ENCODE results near the gene FBLN1. TPM values are rescaled to one million over a fixed set of nuclear protein-coding genes. Genes with fewer than 3 reads are reported as not detected.
"Not testable (repeated sequence)": the region's sequence is repeated elsewhere in the genome, so short reads cannot be mapped to it uniquely, and the experiment has no call there.

Gene FBLN1
- total RNA-seq, 1 experiment from 2014 or later = 183 TPM

- POLR2A ChIA-PET; DNase-seq (ENCODE audit: low spot score); H3K4me3 Mint-ChIP-seq; H3K27me3 Mint-ChIP-seq (ENCODE audit: low read depth); H3K9me3 Mint-ChIP-seq; ATAC-seq; H3K4me1 Mint-ChIP-seq; CTCF ChIA-PET; H3K27ac Mint-ChIP-seq: not testable (repeated sequence)
- TF ChIP-seq ZNF121 (CRISPR knock-in tag; IDR thresholded peaks at IDR 0.05) = peak; percentile 73; the same call in 1 of the 2 replicates
- peaks cover 33% of the 10 kb centered on the region for H3K36me3 Mint-ChIP-seq
Measured at GRCh38 chr22:45535835-45536234, 33.2 kb downstream of the FBLN1 start.

GRCh38 chr22:45537734-45538181 is 35.1 kb downstream of the FBLN1 start:
- CTCF ChIA-PET = interaction anchor here (0.8 to 1.3 kb wide), 3 partner anchors 11 to 326 kb away, joined by 3 read pairs; no protein-coding TSS in a partner anchor
- POLR2A ChIA-PET = interaction anchor here (0.6 kb wide), 1 partner anchor 216 kb away, joined by 4 read pairs; no protein-coding TSS in a partner anchor
- H3K27ac Mint-ChIP-seq = no peak overlapping the region

GRCh38 chr22:45538281-45538680 is 35.6 kb downstream of the FBLN1 start:
- TF ChIP-seq ATF2 (CRISPR knock-in tag; IDR thresholded peaks at IDR 0.05; ENCODE audit: borderline replicate concordance, low read depth) (no peak), FOXP1 (CRISPR knock-in tag; IDR thresholded peaks at IDR 0.05; ENCODE audit: borderline replicate concordance) (no peak), ZNF121 (CRISPR knock-in tag; IDR thresholded peaks at IDR 0.05) (no peak), NR1H2 (CRISPR knock-in tag; IDR thresholded peaks at IDR 0.05) (no peak), RELA (CRISPR knock-in tag; IDR thresholded peaks at IDR 0.05; ENCODE audit: borderline replicate concordance) (no peak), CDX4 (CRISPR knock-in tag; IDR thresholded peaks at IDR 0.05; ENCODE audit: borderline replicate concordance) (no peak), JUN (CRISPR knock-in tag; IDR thresholded peaks at IDR 0.05) (no peak), ATF3 (CRISPR knock-in tag; conservative IDR thresholded peaks at IDR 0.05) (no peak), ESRRA (CRISPR knock-in tag; IDR thresholded peaks at IDR 0.05; ENCODE audit: borderline replicate concordance) (no peak), USF2 (CRISPR knock-in tag; IDR thresholded peaks at IDR 0.05) (no peak), USF1 (CRISPR knock-in tag; IDR thresholded peaks at IDR 0.05) (no peak), ZNF425 (CRISPR knock-in tag; conservative IDR thresholded peaks at IDR 0.05) (no peak), CBFB (CRISPR knock-in tag; IDR thresholded peaks at IDR 0.05; ENCODE audit: low read depth) (no peak), TP53 (CRISPR knock-in tag; IDR thresholded peaks at IDR 0.05) (no peak), GRHL2 (CRISPR knock-in tag; IDR thresholded peaks at IDR 0.05; ENCODE audit: insufficient replicate concordance, severe bottlenecking) (no peak), ZNF232 (CRISPR knock-in tag; IDR thresholded peaks at IDR 0.05) (no peak), ZMAT4 (CRISPR knock-in tag; IDR thresholded peaks at IDR 0.05) (no peak)
- Mint-ChIP-seq H3K9me3 (no peaks in the 10 kb centered on the region), H3K27me3 (ENCODE audit: low read depth) (no peaks in the 10 kb centered on the region), H3K4me1 (peaks cover 7% of the 10 kb centered on the region), H3K36me3 (peaks cover 46% of the 10 kb centered on the region), H3K27ac (peak overlapping the region; percentile 30; the same call in 1 of the 2 replicates), H3K4me3 (no peak overlapping the region)
- DNase-seq (ENCODE audit: low spot score) = no peak
- ChIA-PET CTCF (interaction anchor here (1.3 kb wide), 1 partner anchor 16 kb away, joined by 3 read pairs; no protein-coding TSS in a partner anchor), POLR2A (no interaction called here)
- ATAC-seq = no peak

More at GRCh38 chr22:45537734-45538181, 35.1 kb downstream of the FBLN1 start:
- peaks cover 7% of the 10 kb centered on the region for H3K4me1 Mint-ChIP-seq
- peaks cover 41% of the 10 kb centered on the region for H3K36me3 Mint-ChIP-seq
- no peak for DNase-seq (ENCODE audit: low spot score)
- H3K4me3 Mint-ChIP-seq = no peak overlapping the region
- no peaks in the 10 kb centered on the region for H3K9me3 Mint-ChIP-seq
- H3K27me3 Mint-ChIP-seq (ENCODE audit: low read depth) = no peaks in the 10 kb centered on the region
- ATAC-seq = no peak
- TF ChIP-seq ATF6 (CRISPR knock-in tag; IDR thresholded peaks at IDR 0.05) (no peak), FOXK1 (CRISPR knock-in tag; IDR thresholded peaks at IDR 0.05) (no peak), ZNF416 (CRISPR knock-in tag; IDR thresholded peaks at IDR 0.05) (no peak)
